Esophagus muscularis mucosa (tissue), 4 donors: ENCODE results near the gene GPC1.

Experiments
- EP300 ChIP-seq: sonication (generic); formaldehyde crosslinking; IDR thresholded peaks from one replicate; pipeline ENCODE4 v1.6.1; 2017; ENCODE audit warnings: antibody characterized with exemption
- POLR2A ChIP-seq: fragments of 450-650 bp; IDR thresholded peaks from one replicate; pipeline ENCODE4 v1.6.1; 2017; ENCODE audit warnings: antibody characterized with exemption, moderate library complexity, mild to moderate bottlenecking, low read depth
- POLR2AphosphoS5 ChIP-seq, 2 donors: sonication (generic); formaldehyde crosslinking; IDR thresholded peaks; one replicate each; pipeline ENCODE4 v1.6.1; 2017; ENCODE audit warnings: antibody characterized with exemption in 2 of 2
- TF ChIP-seq, protein P1 (sequence below), 3 experiments: fragments of 200-600 bp in 2 of 3; fragments of 450-650 bp in 1 of 3; sonication (generic) in 2 of 3; IDR thresholded peaks; one replicate each; pipeline ENCODE4 v1.5.1; 2017 to 2019; ENCODE audit warnings: antibody characterized with exemption in 3 of 3, mild to moderate bottlenecking in 2 of 3, moderate library complexity in 1 of 3

DNA sequence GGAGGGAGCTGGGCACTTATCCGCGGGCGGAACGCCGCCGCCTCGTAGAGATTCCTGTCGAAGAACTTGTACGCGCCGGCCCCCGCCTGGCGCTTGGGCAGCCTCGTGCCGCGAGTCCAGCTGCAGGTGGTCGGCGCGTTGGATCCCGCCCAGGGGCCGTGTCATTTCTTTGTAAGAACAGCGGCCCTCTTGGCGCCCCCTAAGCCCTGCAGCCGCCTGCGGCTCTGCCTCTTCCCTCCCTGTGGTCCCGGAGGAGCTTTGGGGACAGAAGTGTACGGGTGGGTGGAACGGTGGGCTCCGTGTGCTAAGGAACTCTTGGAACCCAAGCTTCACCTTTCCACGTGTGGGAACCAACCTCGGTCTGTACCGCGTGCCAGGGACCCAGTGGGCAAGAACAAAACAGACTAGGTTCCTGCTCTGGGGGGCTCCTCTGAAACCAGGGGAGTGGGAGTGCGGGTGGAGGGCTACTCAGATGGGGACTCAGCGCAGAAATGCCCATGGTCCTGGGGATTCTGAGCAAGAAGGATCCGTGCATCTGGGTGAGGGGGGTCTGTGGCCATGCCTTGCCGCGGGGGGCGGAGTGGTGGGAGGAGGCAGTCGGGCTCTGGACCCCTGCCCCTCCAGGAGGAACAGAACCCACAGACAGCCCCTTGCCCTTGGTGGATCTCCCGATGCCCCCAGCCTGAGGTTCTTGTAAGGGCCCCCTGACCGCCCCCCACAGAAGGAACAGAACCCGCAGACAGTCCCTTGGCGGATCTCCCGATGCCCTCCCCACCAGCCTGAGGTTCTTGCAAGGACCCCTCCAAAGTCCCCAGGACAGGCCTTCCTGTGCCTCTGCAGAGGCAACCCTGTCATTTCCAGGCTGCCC is 1.5 kb downstream of the GPC1 start:
- TF ChIP-seq, protein P1, sequence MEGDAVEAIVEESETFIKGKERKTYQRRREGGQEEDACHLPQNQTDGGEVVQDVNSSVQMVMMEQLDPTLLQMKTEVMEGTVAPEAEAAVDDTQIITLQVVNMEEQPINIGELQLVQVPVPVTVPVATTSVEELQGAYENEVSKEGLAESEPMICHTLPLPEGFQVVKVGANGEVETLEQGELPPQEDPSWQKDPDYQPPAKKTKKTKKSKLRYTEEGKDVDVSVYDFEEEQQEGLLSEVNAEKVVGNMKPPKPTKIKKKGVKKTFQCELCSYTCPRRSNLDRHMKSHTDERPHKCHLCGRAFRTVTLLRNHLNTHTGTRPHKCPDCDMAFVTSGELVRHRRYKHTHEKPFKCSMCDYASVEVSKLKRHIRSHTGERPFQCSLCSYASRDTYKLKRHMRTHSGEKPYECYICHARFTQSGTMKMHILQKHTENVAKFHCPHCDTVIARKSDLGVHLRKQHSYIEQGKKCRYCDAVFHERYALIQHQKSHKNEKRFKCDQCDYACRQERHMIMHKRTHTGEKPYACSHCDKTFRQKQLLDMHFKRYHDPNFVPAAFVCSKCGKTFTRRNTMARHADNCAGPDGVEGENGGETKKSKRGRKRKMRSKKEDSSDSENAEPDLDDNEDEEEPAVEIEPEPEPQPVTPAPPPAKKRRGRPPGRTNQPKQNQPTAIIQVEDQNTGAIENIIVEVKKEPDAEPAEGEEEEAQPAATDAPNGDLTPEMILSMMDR (IDR thresholded peaks at IDR 0.05): no peak
- TF ChIP-seq POLR2A: no peak
- TF ChIP-seq POLR2AphosphoS5 (IDR thresholded peaks at IDR 0.05): no peak
- TF ChIP-seq EP300: no peak
